Endodermal cell (in vitro differentiated cells): ENCODE data around the gene AMPH. TPM values are rescaled to one million over a fixed set of nuclear protein-coding genes. Genes with fewer than 3 reads are reported as not detected.

Source experiments
- DNase-seq: peaks from one replicate; pipeline ENCODE4 v3.0.0-alpha.2; 2017
- H3K27ac ChIP-seq: 2 replicates; pipeline ENCODE4 v1.5.1; 2013; ENCODE audit warnings: mild to moderate bottlenecking, low read depth, low read length, moderate library complexity
- H3K27me3 ChIP-seq: 2 replicates; pipeline ENCODE4 v1.6.1; 2013; ENCODE audit warnings: mild to moderate bottlenecking, low read length, moderate library complexity; ENCODE audit not compliant: insufficient read depth, control insufficient read depth, poor library complexity, severe bottlenecking
- H3K36me3 ChIP-seq: 2 replicates; pipeline ENCODE4 v1.7.0; 2013; ENCODE audit warnings: mild to moderate bottlenecking, low read length, moderate library complexity; ENCODE audit not compliant: control insufficient read depth, insufficient read depth
- H3K4me1 ChIP-seq: one replicate; pipeline ENCODE4 v1.7.0; 2013; ENCODE audit warnings: low read length; ENCODE audit not compliant: control insufficient read depth, insufficient read depth
- H3K4me3 ChIP-seq: 2 replicates; pipeline ENCODE4 v1.5.1; 2013; ENCODE audit warnings: mild to moderate bottlenecking, low read length, moderate library complexity
- H3K9ac ChIP-seq: 2 replicates; pipeline ENCODE4 v1.6.1; 2013; ENCODE audit warnings: mild to moderate bottlenecking, low read length, moderate library complexity; ENCODE audit not compliant: poor library complexity, severe bottlenecking; ENCODE audit errors: extremely low read depth
- H3K9me3 ChIP-seq: 2 replicates; pipeline ENCODE4 v1.6.1; 2013; ENCODE audit warnings: mild to moderate bottlenecking, low read length, moderate library complexity; ENCODE audit not compliant: control insufficient read depth
- H3K27ac Mint-ChIP-seq: 2 replicates; pipeline ENCODE4 v1.8.0; 2020; ENCODE audit warnings: mixed read lengths
- H3K27me3 Mint-ChIP-seq: 2 replicates; pipeline ENCODE4 v1.8.0; 2021; ENCODE audit warnings: mild to moderate bottlenecking, mixed read lengths; ENCODE audit not compliant: insufficient read depth
- H3K36me3 Mint-ChIP-seq: 2 replicates; pipeline ENCODE4 v1.8.0; 2020; ENCODE audit warnings: low read depth, mixed read lengths
- H3K4me1 Mint-ChIP-seq: 2 replicates; pipeline ENCODE4 v1.8.0; 2020; ENCODE audit warnings: mixed read lengths
- H3K4me3 Mint-ChIP-seq: 2 replicates; pipeline ENCODE4 v1.8.0; 2020; ENCODE audit warnings: mild to moderate bottlenecking, moderate library complexity, mixed read lengths
- H3K9me3 Mint-ChIP-seq: 2 replicates; pipeline ENCODE4 v1.8.0; 2020; ENCODE audit warnings: mild to moderate bottlenecking, mixed read lengths
- CTCF ChIP-seq: fragments of 200-600 bp; sonication (generic); conservative IDR thresholded peaks from 2 replicates; pipeline ENCODE4 v1.5.0; 2021; ENCODE audit warnings: antibody characterized with exemption, mild to moderate bottlenecking
- WGBS, 2 experiments: methylation state at CpG; one replicate each; pipeline versions ENCODE4 v1.1.5 to v1.1.7; 2013; ENCODE audit warnings: missing lambda C conversion rate in 2 of 2, mixed read lengths in 1 of 2; ENCODE audit not compliant: insufficient coverage in 1 of 2, insufficient read length in 1 of 2; 5-methylcytosine and 5-hydroxymethylcytosine counted together
- total RNA-seq, 2 donors: library from RNA; stranded (reverse); fragmentation: NEBNext Ultra II Directional in 1 of 2; extraction: Animal tissue kit (Norgen Biotek cat#: 25700) in 1 of 2; gene quantifications; 2 replicates in 1 of 2; 3 replicates in 1 of 2; pipeline ENCODE4 v1.2.1, GENCODE V29; 2021

AMPH gene
- total RNA-seq, 2 donors from 2014 or later = 3.5 to 5.5 TPM

GRCh38 chr7:38462819-38463218 is 168.4 kb downstream of the AMPH start:
- Mint-ChIP-seq H3K27me3 (peaks cover 26% of the 10 kb centered on the region), H3K4me3 (no peak overlapping the region), H3K9me3 (peaks cover 13% of the 10 kb centered on the region), H3K27ac (no peak overlapping the region), H3K4me1 (no peaks in the 10 kb centered on the region), H3K36me3 (no peaks in the 10 kb centered on the region)
- H3K36me3 ChIP-seq = no peaks in the 10 kb centered on the region
- H3K9ac ChIP-seq = no peak overlapping the region
- no peak for TF ChIP-seq CTCF
- 95 to 98% methylated on average over 11 of the region's 11 CpGs for WGBS, 2 experiments
- H3K27me3 ChIP-seq = peaks cover 56% of the 10 kb centered on the region
- no peak for DNase-seq
- no peak overlapping the region for H3K27ac ChIP-seq
- H3K9me3 ChIP-seq = peaks cover 14% of the 10 kb centered on the region
- H3K4me3 ChIP-seq = no peak overlapping the region
- no peaks in the 10 kb centered on the region for H3K4me1 ChIP-seq

- H3K4me3 ChIP-seq = no peak overlapping the region
- H3K27me3 Mint-ChIP-seq = peaks cover 31% of the 10 kb centered on the region
- H3K27ac Mint-ChIP-seq = no peak overlapping the region
These were observed 169.3 kb downstream of the AMPH start for GRCh38 chr7:38461887-38462286.

GRCh38 chr7:38453826-38454225 is 177.3 kb downstream of the AMPH start:
- Histone ChIP-seq H3K9ac (no peak overlapping the region), H3K27me3 (peaks cover 56% of the 10 kb centered on the region), H3K27ac (no peak overlapping the region), H3K4me3 (no peak overlapping the region), H3K36me3 (no peaks in the 10 kb centered on the region), H3K4me1 (no peaks in the 10 kb centered on the region), H3K9me3 (no peaks in the 10 kb centered on the region)
- H3K36me3 Mint-ChIP-seq = no peaks in the 10 kb centered on the region
- no peak for TF ChIP-seq CTCF
- H3K9me3 Mint-ChIP-seq = peaks cover 4% of the 10 kb centered on the region
- H3K27ac Mint-ChIP-seq = no peak overlapping the region
- peaks cover 31% of the 10 kb centered on the region for H3K27me3 Mint-ChIP-seq
- 95 to 98% methylated on average over 5 of the region's 5 CpGs for WGBS, 2 experiments
- no peak overlapping the region for H3K4me3 Mint-ChIP-seq
- no peaks in the 10 kb centered on the region for H3K4me1 Mint-ChIP-seq
- no peak for DNase-seq

More at GRCh38 chr7:38461887-38462286, 169.3 kb downstream of the AMPH start:
- Mint-ChIP-seq H3K9me3 (peaks cover 13% of the 10 kb centered on the region), H3K4me1 (no peaks in the 10 kb centered on the region), H3K36me3 (no peaks in the 10 kb centered on the region), H3K4me3 (no peak overlapping the region)
- no peak for DNase-seq
- no peak for TF ChIP-seq CTCF
- H3K36me3 ChIP-seq = no peaks in the 10 kb centered on the region
- no peak overlapping the region for H3K27ac ChIP-seq
- WGBS, 2 experiments = 83 to 93% methylated on average over 1 to 7 of the region's 7 CpGs
- no peaks in the 10 kb centered on the region for H3K4me1 ChIP-seq
- no peak overlapping the region for H3K9ac ChIP-seq
- H3K27me3 ChIP-seq = peaks cover 66% of the 10 kb centered on the region
- H3K9me3 ChIP-seq = peaks cover 14% of the 10 kb centered on the region
